Measurements from ENCODE around the gene ADAMTS6.

- TF ChIP-seq CTCF (IDR thresholded peaks at IDR 0.05) (no peak), EP300 (IDR thresholded peaks at IDR 0.05) (no peak), POLR2AphosphoS5 (IDR thresholded peaks at IDR 0.05) (no peak)
Measured at GRCh38 chr5:65192331-65192730, 289.4 kb downstream of the ADAMTS6 start.

Data from suprapubic skin (tissue), 4 donors.